ENCODE data around the gene MRPS26. TPM values are rescaled to one million over a fixed set of nuclear protein-coding genes. Genes with fewer than 3 reads are reported as not detected.
A peak's percentile ranks its signal among the peaks of the same experiment; 100 is the strongest.

The MRPS26 gene
- total RNA-seq, 4 donors from 2014 or later = 13.2 to 157 (median 35.8) TPM

DNA sequence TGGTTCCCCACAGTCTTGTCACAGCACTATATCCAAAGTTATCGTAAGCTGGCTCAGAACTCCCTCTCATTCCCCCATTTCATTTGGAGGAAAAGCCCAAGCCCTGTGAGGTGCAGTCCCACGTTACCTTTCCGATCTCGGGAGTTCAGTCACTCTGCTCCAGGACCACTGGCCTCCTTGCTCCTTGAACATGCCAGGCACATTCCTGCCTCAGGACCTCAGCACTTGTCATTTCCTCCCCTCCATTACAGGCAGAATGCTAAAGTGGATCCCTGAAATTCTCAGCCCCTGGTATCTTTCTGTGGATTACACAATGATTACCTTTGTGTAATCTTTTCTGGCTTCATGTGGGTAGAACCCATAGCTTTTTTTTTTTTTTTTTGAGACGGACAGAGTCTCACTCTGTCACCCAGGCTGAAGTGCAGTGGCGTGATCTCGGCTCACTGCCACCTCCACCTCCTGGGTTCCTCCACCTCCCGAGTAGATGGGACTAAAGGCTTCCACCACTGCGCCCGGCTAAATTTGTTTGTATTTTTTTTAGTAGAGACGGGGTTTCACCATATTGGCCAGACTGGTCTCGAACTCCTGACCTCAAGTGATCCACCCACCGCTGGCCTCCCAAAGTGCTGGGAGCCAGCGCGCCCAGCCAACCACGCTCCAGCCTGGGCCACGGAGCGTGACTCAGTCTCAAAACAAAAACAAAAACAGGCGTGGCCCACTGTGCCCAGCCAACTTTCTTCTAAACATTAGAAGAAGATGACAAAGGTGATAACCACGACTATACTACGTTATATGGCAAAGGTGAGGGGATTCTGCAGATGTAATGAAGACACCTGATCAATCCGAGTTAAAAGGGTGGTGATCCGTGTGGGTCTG, 21.5 kb downstream of the MRPS26 start:
- H3K27ac ChIP-seq = no peak overlapping the region
- DNase-seq = no peak
- TF ChIP-seq, protein P1, sequence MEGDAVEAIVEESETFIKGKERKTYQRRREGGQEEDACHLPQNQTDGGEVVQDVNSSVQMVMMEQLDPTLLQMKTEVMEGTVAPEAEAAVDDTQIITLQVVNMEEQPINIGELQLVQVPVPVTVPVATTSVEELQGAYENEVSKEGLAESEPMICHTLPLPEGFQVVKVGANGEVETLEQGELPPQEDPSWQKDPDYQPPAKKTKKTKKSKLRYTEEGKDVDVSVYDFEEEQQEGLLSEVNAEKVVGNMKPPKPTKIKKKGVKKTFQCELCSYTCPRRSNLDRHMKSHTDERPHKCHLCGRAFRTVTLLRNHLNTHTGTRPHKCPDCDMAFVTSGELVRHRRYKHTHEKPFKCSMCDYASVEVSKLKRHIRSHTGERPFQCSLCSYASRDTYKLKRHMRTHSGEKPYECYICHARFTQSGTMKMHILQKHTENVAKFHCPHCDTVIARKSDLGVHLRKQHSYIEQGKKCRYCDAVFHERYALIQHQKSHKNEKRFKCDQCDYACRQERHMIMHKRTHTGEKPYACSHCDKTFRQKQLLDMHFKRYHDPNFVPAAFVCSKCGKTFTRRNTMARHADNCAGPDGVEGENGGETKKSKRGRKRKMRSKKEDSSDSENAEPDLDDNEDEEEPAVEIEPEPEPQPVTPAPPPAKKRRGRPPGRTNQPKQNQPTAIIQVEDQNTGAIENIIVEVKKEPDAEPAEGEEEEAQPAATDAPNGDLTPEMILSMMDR (IDR thresholded peaks at IDR 0.05) = no peak
- no peak for TF ChIP-seq POLR2A (IDR thresholded peaks at IDR 0.05)
- no peaks in the 10 kb centered on the region for H3K36me3 ChIP-seq
- no peak overlapping the region for H3K4me3 ChIP-seq
- H3K27me3 ChIP-seq = no peaks in the 10 kb centered on the region
- no peaks in the 10 kb centered on the region for H3K4me1 ChIP-seq
- no peaks in the 10 kb centered on the region for H3K9me3 ChIP-seq
- intact Hi-C loops (cut with DNase I; ENCODE audit: low total_unique reads) = no loop called here

DNA sequence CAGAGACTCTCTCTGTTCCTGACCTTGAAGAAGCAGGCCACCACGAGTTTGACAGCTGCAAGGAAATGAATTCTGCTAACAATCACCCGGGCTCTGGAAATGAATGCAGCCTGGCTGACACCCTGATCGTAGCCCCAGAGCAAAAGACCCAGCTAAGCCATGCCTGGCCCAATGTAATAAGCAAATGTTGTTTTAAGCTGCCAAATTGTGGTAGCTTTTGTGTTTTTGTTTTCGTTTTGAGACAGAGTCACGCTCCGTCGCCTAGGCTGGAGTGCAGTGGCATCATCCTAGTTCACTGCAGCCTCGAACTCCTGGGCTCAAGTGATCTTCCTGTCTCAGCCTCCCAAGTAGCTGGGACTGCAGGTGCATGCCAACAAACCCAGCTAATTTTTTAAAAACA, 22.2 kb downstream of the MRPS26 start:
- TF ChIP-seq, protein P1 (IDR thresholded peaks at IDR 0.05) = no peak
- TF ChIP-seq POLR2A (IDR thresholded peaks at IDR 0.05) = no peak
- Histone ChIP-seq H3K4me3 (no peak overlapping the region), H3K27me3 (no peaks in the 10 kb centered on the region), H3K36me3 (no peaks in the 10 kb centered on the region), H3K4me1 (no peaks in the 10 kb centered on the region), H3K9me3 (no peaks in the 10 kb centered on the region), H3K27ac (no peak overlapping the region)
- intact Hi-C loops (cut with DNase I; ENCODE audit: low total_unique reads) = no loop called here
- DNase-seq = no peak

DNA sequence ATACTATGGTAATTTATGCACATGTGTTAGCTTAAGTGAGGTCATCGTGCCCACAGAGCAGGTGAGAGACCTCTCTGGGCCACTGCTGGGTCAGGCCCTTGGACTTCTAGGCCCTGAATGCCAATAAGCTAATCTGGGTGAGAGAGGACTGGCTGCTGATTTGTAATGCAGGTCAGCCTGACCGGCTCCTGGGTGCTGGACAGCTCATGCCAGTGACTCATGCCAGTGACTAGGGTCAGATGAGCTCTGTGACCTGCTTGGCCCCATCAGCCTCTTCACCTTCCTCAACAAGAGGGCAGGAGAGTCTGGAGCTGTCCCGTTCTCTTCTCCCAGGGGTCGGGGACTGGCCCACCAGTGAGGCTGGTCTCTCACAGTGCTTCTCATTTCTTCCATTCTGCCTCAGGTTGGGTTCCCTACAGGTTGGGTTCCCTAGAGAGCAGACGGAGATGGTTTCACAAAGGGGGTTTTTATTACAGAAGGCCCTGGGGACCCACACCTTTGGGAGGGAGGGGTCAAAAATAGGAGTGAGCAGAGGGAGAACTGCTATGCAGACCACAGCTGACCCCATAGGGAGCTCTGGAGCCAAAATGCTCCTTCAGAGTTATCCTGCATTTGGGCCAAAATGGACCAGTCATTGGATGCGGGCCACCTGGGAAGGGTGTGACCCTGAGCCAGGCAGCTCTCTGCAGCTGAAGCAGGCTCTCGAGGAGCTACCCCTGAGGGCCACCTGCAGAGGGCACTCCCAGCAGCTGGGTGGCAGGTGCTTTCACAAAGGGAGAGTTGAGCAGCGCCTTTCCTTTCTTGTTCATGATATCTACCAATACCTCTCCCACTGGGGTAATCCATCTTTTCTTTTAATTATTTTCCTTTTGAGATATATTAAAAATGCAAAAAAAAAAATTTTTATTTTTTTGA, 23.4 kb downstream of the MRPS26 start:
- H3K27me3 ChIP-seq = no peaks in the 10 kb centered on the region
- DNase-seq = no peak
- H3K4me1 ChIP-seq = no peaks in the 10 kb centered on the region
- H3K9me3 ChIP-seq = no peaks in the 10 kb centered on the region
- no peak overlapping the region for H3K27ac ChIP-seq
- intact Hi-C loops (cut with DNase I; ENCODE audit: low total_unique reads) = no loop called here
- H3K36me3 ChIP-seq = no peaks in the 10 kb centered on the region
- no peak overlapping the region for H3K4me3 ChIP-seq
- no peak for TF ChIP-seq POLR2A (IDR thresholded peaks at IDR 0.05)
- TF ChIP-seq, protein P1 (IDR thresholded peaks at IDR 0.05) = no peak

DNA sequence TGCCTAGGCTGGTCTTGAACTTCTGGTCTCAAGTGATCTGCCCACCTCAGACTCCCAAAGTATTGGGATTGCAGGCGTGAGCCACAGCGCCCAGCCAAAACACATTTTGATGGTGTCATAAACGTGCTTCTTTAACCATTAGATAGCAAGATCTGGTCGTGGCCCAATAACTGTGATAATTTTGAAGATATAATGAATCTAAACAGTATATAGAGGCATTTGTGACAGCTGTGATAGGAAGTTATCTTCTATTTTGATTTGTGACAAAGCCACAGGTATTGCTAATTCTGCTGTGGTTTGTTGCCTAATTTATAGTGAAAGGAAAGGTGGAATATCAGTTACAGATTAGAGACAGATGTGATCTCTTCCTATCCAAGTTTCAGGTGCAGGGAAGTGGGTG, 24.9 kb downstream of the MRPS26 start:
- intact Hi-C loops (cut with DNase I; ENCODE audit: low total_unique reads) = no loop called here
- Histone ChIP-seq H3K27me3 (no peaks in the 10 kb centered on the region), H3K27ac (no peak overlapping the region), H3K4me3 (no peak overlapping the region), H3K36me3 (no peaks in the 10 kb centered on the region), H3K4me1 (no peaks in the 10 kb centered on the region), H3K9me3 (no peaks in the 10 kb centered on the region)
- no peak for DNase-seq
- no peak for TF ChIP-seq POLR2A (IDR thresholded peaks at IDR 0.05)
- TF ChIP-seq, protein P1 (IDR thresholded peaks at IDR 0.05) = no peak

DNA sequence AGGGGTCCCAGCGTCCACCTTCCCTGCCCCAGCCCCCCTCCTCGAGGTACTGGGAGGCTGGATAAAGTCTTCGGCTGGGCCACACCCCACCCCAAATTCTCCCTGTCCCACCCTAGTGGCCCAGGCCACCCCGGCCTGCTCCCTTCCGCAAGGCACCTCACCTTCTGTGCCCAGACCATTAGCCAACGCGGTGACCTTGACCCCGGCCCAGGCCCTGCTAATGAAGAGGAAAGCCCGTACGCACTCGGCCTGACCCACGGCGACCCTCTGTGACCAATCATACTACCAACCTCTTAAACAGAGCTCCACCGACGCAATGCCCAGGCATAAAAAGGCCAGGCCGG, 25.4 kb downstream of the MRPS26 start:
- no peaks in the 10 kb centered on the region for H3K4me1 ChIP-seq
- H3K4me3 ChIP-seq = peak overlapping the region; percentile 2 to 32
- no peaks in the 10 kb centered on the region for H3K9me3 ChIP-seq
- no peak overlapping the region for H3K27ac ChIP-seq
- TF ChIP-seq, protein P1 (IDR thresholded peaks at IDR 0.05) = no peak
- no peak for TF ChIP-seq POLR2A (IDR thresholded peaks at IDR 0.05)
- intact Hi-C loops (cut with DNase I; ENCODE audit: low total_unique reads) = no loop called here
- H3K36me3 ChIP-seq = no peaks in the 10 kb centered on the region
- DNase-seq = no peak
- H3K27me3 ChIP-seq = no peaks in the 10 kb centered on the region
